Esophagus (tissue), 2 donors: ENCODE measurements around the gene PITPNC1. TPM values are rescaled to one million over a fixed set of nuclear protein-coding genes. Genes with fewer than 3 reads are reported as not detected.
"Not testable (repeated sequence)": the region's sequence is repeated elsewhere in the genome, so short reads cannot be mapped to it uniquely, and the experiment has no call there.

Source experiments
- H3K27ac ChIP-seq, 2 donors: one replicate each; pipeline ENCODE4 v1.5.1; 2013; ENCODE audit warnings: low read depth in 2 of 2, mild to moderate bottlenecking in 2 of 2, inconsistent platforms in 1 of 2, low read length in 1 of 2, moderate library complexity in 1 of 2
- H3K27me3 ChIP-seq, 2 donors: one replicate each; pipeline ENCODE4 v1.6.1; 2013; ENCODE audit warnings: low read length in 2 of 2, control low read depth in 1 of 2, mild to moderate bottlenecking in 1 of 2; ENCODE audit not compliant: insufficient read depth in 2 of 2, control insufficient read depth in 1 of 2
- H3K36me3 ChIP-seq, 2 donors: one replicate each; pipeline ENCODE4 v1.6.1; 2013; ENCODE audit warnings: low read length in 1 of 2; ENCODE audit not compliant: control insufficient read depth in 2 of 2, insufficient read depth in 2 of 2
- H3K4me1 ChIP-seq, 2 donors: one replicate each; pipeline ENCODE4 v1.6.1; 2013; ENCODE audit warnings: low read length in 1 of 2; ENCODE audit not compliant: control insufficient read depth in 2 of 2, insufficient read depth in 2 of 2
- H3K4me3 ChIP-seq, 2 donors: one replicate each; pipeline ENCODE4 v1.5.1; 2013; ENCODE audit warnings: low read length in 2 of 2, mild to moderate bottlenecking in 2 of 2, low read depth in 1 of 2, moderate library complexity in 1 of 2
- H3K9me3 ChIP-seq, 2 donors: one replicate each; pipeline ENCODE4 v1.6.1; 2013; ENCODE audit warnings: mild to moderate bottlenecking in 2 of 2, low read depth in 1 of 2, low read length in 1 of 2, moderate library complexity in 1 of 2; ENCODE audit not compliant: control insufficient read depth in 2 of 2, insufficient read depth in 1 of 2
- WGBS, 2 donors: extraction: QIAGEN DNeasy Blood & Tissue Kit; methylation state at CpG; one replicate each; pipeline ENCODE4 v1.1.7; 2013; 5-methylcytosine and 5-hydroxymethylcytosine counted together
- polyA plus RNA-seq, 2 donors: library from polyadenylated mRNA; stranded (reverse); fragments of 200-250 nt; gene quantifications; one replicate each; pipeline ENCODE4 v1.2.3, GENCODE V29; 2013
- donor health status: healthy with polysubstance abuse.
- donor health status: Bipolar disorder and iron deficiency.

Gene PITPNC1
- polyA plus RNA-seq, 2 donors: 7.9 to 9.6 TPM

DNA sequence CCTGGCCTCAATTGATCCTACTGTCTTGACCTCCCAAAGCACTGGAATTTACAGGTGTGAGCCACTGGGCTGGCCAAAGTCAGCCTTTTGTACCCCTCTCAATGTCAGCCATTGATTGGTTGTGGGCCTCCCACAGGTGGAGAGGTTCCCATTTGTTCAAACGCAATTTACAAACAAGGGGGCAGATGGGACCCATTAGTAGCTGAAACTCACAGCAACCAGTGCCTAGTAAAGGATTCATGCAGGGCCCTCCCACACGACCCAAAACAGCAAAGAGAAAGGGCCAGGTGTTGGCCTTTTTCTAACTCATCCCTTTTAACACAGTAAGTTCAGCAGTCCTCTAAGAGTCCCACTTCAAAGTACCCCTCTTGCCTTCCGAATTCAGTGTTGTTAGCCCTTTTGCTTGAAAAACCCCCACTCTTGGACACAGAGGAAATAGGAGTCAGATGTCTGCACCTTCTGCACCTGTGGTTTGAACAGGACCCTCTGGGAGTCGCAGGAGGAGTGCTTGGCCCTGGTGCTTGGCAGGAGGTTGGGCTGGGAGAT, 89.2 kb downstream of the PITPNC1 start:
- WGBS, 2 donors: 77 to 87% methylated on average over 4 of the region's 4 CpGs
- Histone ChIP-seq H3K27me3 (no peaks in the 10 kb centered on the region), H3K36me3 (no peaks in the 10 kb centered on the region), H3K4me3 (no peak overlapping the region), H3K4me1 (peaks cover 0 to 3% of the 10 kb centered on the region in 2 donors), H3K27ac (no peak overlapping the region), H3K9me3 (no peaks in the 10 kb centered on the region)

DNA sequence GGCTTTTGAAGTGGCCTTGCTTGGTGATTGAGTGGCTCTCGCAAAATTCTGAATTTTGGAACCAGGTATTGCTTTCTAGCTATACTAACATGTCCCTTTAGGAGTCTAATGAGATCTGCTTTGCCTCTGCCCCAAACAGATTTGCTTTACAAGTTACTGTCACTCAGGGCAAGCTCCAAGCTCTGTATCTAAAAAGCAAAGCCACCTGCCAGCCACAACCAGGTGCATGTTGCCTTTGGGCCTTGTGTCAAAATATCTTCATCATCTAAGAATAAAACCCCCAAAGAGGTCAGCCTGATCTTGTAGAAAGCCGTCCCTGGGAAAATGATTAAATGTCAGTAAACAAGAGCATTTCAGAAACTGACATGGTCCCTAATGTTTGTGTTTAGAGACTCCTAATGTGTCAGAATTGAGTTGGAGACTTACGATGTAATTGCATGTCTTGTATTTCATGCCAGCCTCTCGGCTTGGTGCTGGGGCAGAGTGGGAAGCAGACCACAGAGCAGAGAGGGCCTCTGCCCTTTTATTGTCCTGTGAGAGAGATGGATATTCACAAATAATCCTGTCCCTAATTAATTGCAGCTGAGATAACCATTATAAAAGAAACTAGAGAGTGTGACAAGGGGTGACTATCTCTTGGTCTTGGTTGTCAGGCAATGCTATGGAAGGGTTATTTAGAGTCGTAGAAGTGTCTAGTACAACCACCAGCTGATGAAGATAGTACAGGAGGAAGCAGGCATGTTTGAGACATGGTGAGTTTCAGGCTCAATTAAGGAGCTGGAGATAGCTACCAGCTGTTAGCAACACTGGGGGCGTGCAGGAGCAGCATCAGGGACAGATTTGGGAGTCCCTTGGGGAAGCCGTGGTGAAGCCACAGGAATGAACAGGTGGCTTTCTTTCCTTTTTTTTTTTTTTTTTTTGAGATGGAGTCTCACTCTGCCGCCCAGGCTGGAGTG, 90.7 kb downstream of the PITPNC1 start:
- H3K9me3 ChIP-seq: no peaks in the 10 kb centered on the region
- no peaks in the 10 kb centered on the region for H3K27me3 ChIP-seq
- peaks cover 0 to 3% of the 10 kb centered on the region in 2 donors for H3K4me1 ChIP-seq
- no peak overlapping the region for H3K4me3 ChIP-seq
- no peaks in the 10 kb centered on the region for H3K36me3 ChIP-seq
- no peak overlapping the region for H3K27ac ChIP-seq
- WGBS, 2 donors: 84 to 85% methylated on average over 8 of the region's 8 CpGs

DNA sequence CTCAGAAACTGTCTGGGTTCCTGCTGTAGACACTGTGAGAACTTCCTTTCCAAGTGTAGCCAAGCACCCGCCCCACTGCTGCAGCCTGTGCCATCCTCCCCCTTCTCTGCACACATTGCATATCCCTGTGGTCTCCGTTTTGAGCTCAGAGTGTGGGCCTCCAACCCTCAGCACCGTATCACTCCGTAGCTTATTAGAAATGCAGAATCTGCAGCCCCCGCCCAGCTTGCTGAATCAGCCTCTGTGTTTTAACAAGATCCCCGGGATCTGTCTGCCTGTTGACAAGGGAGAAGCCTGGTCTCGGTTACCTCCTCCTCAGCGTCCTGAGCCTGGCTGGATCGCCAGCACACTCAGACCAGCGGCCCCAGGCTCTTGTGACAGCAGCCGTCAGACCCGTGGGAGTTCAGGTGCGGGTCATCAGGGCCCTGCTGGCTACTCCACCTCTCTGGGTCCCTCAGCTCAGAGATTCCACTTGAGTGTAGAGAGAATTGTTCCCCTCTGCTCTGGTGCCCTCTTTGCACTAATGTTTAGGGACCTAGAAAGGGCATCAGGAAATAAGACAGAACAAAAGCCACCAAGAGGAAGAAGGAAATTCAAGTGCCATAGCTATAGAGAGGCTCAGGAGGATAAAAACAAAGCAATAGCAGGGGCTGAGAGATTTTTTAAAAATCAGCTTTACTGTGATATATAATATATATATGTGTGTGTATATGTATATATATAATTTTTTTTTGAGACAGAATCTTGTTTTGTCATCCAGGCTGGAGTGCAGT, 92.3 kb downstream of the PITPNC1 start:
- no peak overlapping the region for H3K4me3 ChIP-seq
- peak overlapping the region in 1 of 2 donors; percentile 45 for H3K27ac ChIP-seq
- no peaks in the 10 kb centered on the region for H3K36me3 ChIP-seq
- 62 to 70% methylated on average over 13 of the region's 13 CpGs for WGBS, 2 donors
- H3K4me1 ChIP-seq: peaks cover 2 to 3% of the 10 kb centered on the region in 2 donors
- H3K9me3 ChIP-seq: no peaks in the 10 kb centered on the region
- no peaks in the 10 kb centered on the region for H3K27me3 ChIP-seq

DNA sequence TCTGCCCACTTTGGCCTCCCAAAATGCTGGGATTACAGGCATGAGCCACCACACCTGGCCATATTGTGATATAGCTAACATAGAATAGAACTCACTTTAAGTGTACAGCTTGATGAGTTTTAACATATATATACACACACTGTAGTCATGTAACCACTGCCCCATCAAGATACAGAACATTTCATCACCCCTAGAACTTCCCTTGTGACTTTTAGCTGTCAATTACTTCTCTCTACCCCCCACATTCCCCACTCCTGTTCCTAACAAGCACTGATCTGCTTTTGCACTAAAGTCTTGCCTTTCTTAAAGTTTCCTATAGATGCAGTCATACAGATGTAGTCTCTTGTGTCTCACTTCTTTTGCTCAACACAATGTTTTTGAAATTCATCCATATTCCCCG, 93.1 kb downstream of the PITPNC1 start:
- Histone ChIP-seq H3K4me1 (peaks cover 2 to 3% of the 10 kb centered on the region in 2 donors), H3K36me3 (no peaks in the 10 kb centered on the region), H3K27ac (no peak overlapping the region), H3K4me3 (no peak overlapping the region), H3K9me3 (no peaks in the 10 kb centered on the region), H3K27me3 (no peaks in the 10 kb centered on the region)
- WGBS, 2 donors: 96 to 100% methylated on average over 1 of the region's 1 CpG

DNA sequence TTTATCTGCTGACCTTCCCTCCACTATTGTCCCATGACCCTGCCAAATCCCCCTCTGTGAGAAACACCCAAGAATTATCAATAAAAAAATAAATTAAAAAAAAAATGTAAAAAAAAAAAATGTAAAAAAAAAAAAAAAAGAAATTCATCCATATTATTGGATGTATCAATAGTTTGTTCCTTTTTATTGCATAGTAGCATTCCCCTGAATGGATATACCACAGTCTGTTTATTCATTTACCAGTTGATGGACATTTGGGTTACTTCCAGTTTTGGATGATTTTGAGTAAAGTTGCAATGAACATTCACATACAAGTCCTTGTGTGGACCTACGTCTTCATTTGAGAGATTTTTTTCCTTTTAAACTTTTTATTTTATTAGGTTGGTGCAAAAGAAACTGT, 94.0 kb downstream of the PITPNC1 start:
- no peaks in the 10 kb centered on the region for H3K9me3 ChIP-seq
- peaks cover 2 to 3% of the 10 kb centered on the region in 2 donors for H3K4me1 ChIP-seq
- H3K36me3 ChIP-seq: no peaks in the 10 kb centered on the region
- 98 to 100% methylated on average over 1 of the region's 1 CpG for WGBS, 2 donors
- no peaks in the 10 kb centered on the region for H3K27me3 ChIP-seq
- H3K27ac ChIP-seq: no peak overlapping the region
- H3K4me3 ChIP-seq: no peak overlapping the region

DNA sequence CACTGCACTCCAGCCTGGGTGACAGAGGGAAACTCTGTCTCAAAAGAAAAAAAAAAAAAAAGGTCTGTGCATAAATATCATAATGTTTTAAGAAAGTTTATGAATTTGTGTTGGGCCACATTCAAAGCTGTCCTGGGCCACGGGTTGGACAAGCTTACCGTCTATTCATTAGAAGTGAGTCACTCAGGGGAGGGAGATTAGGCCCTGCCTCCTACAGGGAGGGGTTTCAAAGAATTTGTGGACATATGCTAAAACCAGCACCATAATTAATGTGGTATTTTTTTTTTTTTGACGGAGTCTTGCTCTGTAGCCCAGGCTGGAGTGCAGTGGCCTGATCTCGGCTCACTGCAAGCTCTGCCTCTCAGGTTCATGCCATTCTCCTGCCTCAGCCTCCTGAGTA, 95.5 kb downstream of the PITPNC1 start:
- H3K27me3 ChIP-seq, H3K27ac ChIP-seq, H3K4me1 ChIP-seq, H3K4me3 ChIP-seq, H3K9me3 ChIP-seq, H3K36me3 ChIP-seq: not testable (repeated sequence)
- 49 to 64% methylated on average over 4 of the region's 4 CpGs for WGBS, 2 donors

DNA sequence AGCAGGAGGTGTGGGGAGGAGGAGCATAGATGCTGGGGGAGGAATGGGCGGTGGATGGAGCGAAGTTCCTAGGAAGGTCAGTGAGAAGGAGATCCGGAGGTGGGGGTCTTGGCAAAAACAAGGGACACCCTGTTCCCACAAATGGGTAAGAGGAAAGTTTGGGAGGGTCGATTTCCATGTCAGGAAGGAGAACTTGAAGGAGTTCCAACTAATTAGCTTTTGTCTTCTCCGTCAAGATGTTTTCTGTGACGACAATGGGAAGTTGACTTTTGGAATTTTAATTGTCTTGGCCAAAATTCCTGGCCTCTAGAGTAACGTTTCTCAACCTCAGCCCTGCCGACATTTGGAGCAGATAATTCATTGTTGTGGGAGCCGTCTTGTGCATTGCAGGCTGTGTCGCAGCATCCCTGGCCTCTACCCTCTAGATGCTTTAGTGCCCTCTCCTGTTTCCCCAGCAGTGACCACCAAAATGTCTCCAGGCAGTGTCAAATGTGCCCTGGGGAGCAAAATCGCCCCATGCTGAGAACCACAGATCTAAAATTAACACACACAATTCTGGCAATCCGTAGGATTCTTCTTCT, 97.1 kb downstream of the PITPNC1 start:
- Histone ChIP-seq H3K4me1 (peaks cover 2 to 3% of the 10 kb centered on the region in 2 donors), H3K27ac (peak overlapping the region in 1 of 2 donors; percentile 49), H3K4me3 (no peak overlapping the region), H3K27me3 (no peaks in the 10 kb centered on the region), H3K9me3 (no peaks in the 10 kb centered on the region), H3K36me3 (no peaks in the 10 kb centered on the region)
- WGBS, 2 donors: 57 to 71% methylated on average over 12 of the region's 12 CpGs

DNA sequence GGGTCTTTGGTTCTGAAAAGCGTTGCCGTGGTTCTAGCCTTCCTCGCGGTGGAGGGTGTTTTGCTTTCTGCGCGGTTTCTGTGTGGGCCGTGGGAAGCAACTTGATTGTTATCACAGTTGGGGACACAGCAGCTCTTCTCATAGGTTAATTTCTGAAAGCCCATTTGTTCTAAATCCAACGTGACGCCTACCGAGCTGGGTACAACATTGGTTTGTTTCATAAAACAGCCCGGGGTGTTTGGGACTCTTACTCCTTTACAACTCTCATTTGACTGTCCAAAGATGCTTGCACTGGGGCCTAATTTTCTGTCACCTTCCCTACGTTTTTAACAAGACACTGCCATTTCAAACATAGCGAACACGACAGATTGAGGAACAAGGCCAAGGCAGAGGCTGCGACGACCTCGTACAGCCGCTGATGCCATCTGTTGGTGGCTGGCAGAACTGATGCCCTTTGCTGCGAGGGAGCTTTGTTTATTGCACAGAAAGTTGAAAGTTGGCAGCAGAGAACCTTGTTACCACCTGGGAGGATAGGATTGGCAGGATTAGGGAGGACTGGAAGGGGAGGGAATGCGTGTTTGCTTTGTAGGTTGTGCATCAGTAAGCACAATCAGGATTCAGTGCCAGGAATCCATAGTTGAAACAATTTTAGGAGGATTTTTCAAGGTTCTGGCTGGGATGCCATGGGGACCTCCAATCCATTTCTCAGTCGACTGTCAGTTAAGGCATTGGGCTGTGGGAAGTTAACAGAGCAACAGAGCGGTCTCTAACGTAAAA, 98.3 kb downstream of the PITPNC1 start:
- H3K9me3 ChIP-seq: no peaks in the 10 kb centered on the region
- H3K4me3 ChIP-seq: no peak overlapping the region
- H3K4me1 ChIP-seq: peaks cover 0 to 2% of the 10 kb centered on the region in 2 donors
- H3K36me3 ChIP-seq: no peaks in the 10 kb centered on the region
- 39 to 41% methylated on average over 23 of the region's 23 CpGs for WGBS, 2 donors
- H3K27ac ChIP-seq: peak overlapping the region; percentile 21 to 56
- no peaks in the 10 kb centered on the region for H3K27me3 ChIP-seq
